ENCODE measurements around the gene LIG3.
"Not testable (repeated sequence)": the region's sequence is repeated elsewhere in the genome, so short reads cannot be mapped to it uniquely, and the experiment has no call there.

LIG3 gene

GRCh38 chr17:35000965-35001364 lies 20.7 kb downstream of the LIG3 start:
- DNase-seq, result not testable (repeated sequence)

- no peak for DNase-seq
These were observed 21.2 kb downstream of the LIG3 start for GRCh38 chr17:35001549-35001948.

- DNase-seq, result no peak
These were observed 22.7 kb downstream of the LIG3 start for GRCh38 chr17:35002876-35003551.

- no peak for DNase-seq
These were observed 23.5 kb downstream of the LIG3 start for GRCh38 chr17:35003778-35004177.

GRCh38 chr17:35006345-35006744 lies 26.0 kb downstream of the LIG3 start:
- no peak for DNase-seq

- no peak for DNase-seq
These were observed 26.6 kb downstream of the LIG3 start for GRCh38 chr17:35006961-35007360.

GRCh38 chr17:35010093-35010492 lies 29.8 kb downstream of the LIG3 start:
- DNase-seq, result no peak

GRCh38 chr17:35011671-35012216 lies 31.4 kb downstream of the LIG3 start:
- no peak for DNase-seq

- no peak for DNase-seq
These were observed 36.1 kb downstream of the LIG3 start for GRCh38 chr17:35016369-35016768.

GRCh38 chr17:35017021-35017420 lies 36.7 kb downstream of the LIG3 start:
- no peak for DNase-seq

GRCh38 chr17:35018814-35019213 lies 38.5 kb downstream of the LIG3 start:
- no peak for DNase-seq

GRCh38 chr17:35019386-35020179 lies 39.3 kb downstream of the LIG3 start:
- no peak for DNase-seq

GRCh38 chr17:35021520-35022380 lies 41.4 kb downstream of the LIG3 start:
- DNase-seq, result no peak

- peak; percentile 88 for DNase-seq
These were observed 42.3 kb downstream of the LIG3 start for GRCh38 chr17:35022536-35023063.

- no peak for DNase-seq
These were observed 43.2 kb downstream of the LIG3 start for GRCh38 chr17:35023538-35023937.

GRCh38 chr17:35025541-35025940 lies 45.2 kb downstream of the LIG3 start:
- DNase-seq, result no peak

GRCh38 chr17:35028097-35028496 lies 47.8 kb downstream of the LIG3 start:
- DNase-seq, result not testable (repeated sequence)

GRCh38 chr17:35028531-35029262 lies 48.4 kb downstream of the LIG3 start:
- DNase-seq, result no peak

- no peak for DNase-seq
These were observed 50.5 kb downstream of the LIG3 start for GRCh38 chr17:35030780-35031179.

GRCh38 chr17:35038453-35038852 lies 58.1 kb downstream of the LIG3 start:
- DNase-seq, result no peak

- DNase-seq, result no peak
These were observed 61.1 kb downstream of the LIG3 start for GRCh38 chr17:35041390-35041789.

- DNase-seq, result no peak
These were observed 63.9 kb downstream of the LIG3 start for GRCh38 chr17:35044181-35044580.
